ENCODE results near the gene A1BG. TPM values are rescaled to one million over a fixed set of nuclear protein-coding genes. Genes with fewer than 3 reads are reported as not detected.

Gene A1BG
- total RNA-seq, 2 donors from 2014 or later, result 12.6 to 16.4 TPM

DNA sequence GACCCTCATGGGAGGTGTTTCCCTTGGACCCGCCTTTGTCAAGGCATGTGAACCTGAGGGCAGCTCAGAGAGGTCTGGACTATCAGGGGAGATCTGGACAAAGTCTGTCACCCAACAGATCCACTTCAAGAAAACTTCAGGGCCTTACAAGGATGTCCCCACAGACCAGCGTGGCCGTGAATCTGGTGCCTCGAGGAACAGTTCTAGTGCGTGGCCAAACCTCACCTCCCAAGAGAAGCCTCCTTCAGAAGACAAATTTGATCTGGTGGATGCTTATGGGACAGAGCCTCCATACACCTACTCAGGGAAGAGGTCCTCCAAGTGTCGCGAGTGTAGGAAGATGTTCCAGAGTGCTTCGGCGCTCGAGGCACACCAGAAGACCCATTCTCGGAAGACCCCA is 15.0 kb downstream of the A1BG start:
- H3K27me3 Mint-ChIP-seq (ENCODE audit: insufficient read depth), result no peaks in the 10 kb centered on the region
- Histone ChIP-seq H3K4me3 (ENCODE audit: low read length) (no peak overlapping the region), H3K4me1 (ENCODE audit: control insufficient read depth, insufficient read depth, low read length) (no peaks in the 10 kb centered on the region), H3K27me3 (ENCODE audit: control insufficient read depth, insufficient read depth, low read length, poor library complexity, severe bottlenecking) (no peaks in the 10 kb centered on the region), H3K9me3 (ENCODE audit: control insufficient read depth, low read length) (no peaks in the 10 kb centered on the region), H3K36me3 (ENCODE audit: control insufficient read depth, insufficient read depth, low read length) (peaks cover 58% of the 10 kb centered on the region), H3K9ac (ENCODE audit: extremely low read depth, low read length, poor library complexity, severe bottlenecking) (no peak overlapping the region), H3K27ac (ENCODE audit: low read depth, low read length) (no peak overlapping the region)
- H3K27ac Mint-ChIP-seq, result no peak overlapping the region
- peaks cover 20% of the 10 kb centered on the region for H3K9me3 Mint-ChIP-seq
- H3K4me3 Mint-ChIP-seq, result no peak overlapping the region
- H3K4me1 Mint-ChIP-seq, result no peaks in the 10 kb centered on the region
- WGBS, 2 experiments (ENCODE audit: insufficient coverage in 1 of 2, insufficient read length in 1 of 2), result 97% methylated on average over 6 to 11 of the region's 11 CpGs
- TF ChIP-seq, protein P1, sequence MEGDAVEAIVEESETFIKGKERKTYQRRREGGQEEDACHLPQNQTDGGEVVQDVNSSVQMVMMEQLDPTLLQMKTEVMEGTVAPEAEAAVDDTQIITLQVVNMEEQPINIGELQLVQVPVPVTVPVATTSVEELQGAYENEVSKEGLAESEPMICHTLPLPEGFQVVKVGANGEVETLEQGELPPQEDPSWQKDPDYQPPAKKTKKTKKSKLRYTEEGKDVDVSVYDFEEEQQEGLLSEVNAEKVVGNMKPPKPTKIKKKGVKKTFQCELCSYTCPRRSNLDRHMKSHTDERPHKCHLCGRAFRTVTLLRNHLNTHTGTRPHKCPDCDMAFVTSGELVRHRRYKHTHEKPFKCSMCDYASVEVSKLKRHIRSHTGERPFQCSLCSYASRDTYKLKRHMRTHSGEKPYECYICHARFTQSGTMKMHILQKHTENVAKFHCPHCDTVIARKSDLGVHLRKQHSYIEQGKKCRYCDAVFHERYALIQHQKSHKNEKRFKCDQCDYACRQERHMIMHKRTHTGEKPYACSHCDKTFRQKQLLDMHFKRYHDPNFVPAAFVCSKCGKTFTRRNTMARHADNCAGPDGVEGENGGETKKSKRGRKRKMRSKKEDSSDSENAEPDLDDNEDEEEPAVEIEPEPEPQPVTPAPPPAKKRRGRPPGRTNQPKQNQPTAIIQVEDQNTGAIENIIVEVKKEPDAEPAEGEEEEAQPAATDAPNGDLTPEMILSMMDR (conservative IDR thresholded peaks at IDR 0.05), result no peak
- no peak for DNase-seq
- H3K36me3 Mint-ChIP-seq (ENCODE audit: low read depth), result peaks cover 62% of the 10 kb centered on the region

DNA sequence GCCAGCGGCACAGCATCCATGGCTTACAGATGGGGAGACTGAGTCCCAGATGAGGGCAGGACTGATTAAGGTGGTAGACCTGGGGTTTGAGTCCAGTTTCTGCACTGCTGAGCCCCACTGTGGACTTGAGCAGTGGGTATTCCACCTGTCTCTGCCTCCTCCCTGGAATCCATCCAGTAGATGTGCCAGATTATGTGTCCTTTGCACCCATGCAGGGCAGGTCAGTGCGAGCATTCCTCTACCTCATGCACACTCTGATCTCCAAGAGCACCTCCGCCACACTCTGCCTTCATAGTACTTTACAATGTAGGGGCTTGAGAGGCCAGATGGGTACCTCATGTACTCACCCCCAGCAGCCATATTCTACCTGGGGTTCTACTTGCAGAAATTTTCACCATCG is 16.5 kb downstream of the A1BG start:
- no peak overlapping the region for H3K4me3 ChIP-seq (ENCODE audit: low read length)
- peaks cover 58% of the 10 kb centered on the region for H3K36me3 ChIP-seq (ENCODE audit: control insufficient read depth, insufficient read depth, low read length)
- H3K36me3 Mint-ChIP-seq (ENCODE audit: low read depth), result peaks cover 62% of the 10 kb centered on the region
- no peaks in the 10 kb centered on the region for H3K4me1 ChIP-seq (ENCODE audit: control insufficient read depth, insufficient read depth, low read length)
- TF ChIP-seq, protein P1 (conservative IDR thresholded peaks at IDR 0.05), result no peak
- WGBS, 2 experiments (ENCODE audit: insufficient coverage in 1 of 2, insufficient read length in 1 of 2), result 96 to 100% methylated on average over 2 to 4 of the region's 4 CpGs
- H3K27ac Mint-ChIP-seq, result no peak overlapping the region
- no peak for DNase-seq
- peaks cover 6% of the 10 kb centered on the region for H3K4me1 Mint-ChIP-seq
- no peaks in the 10 kb centered on the region for H3K27me3 ChIP-seq (ENCODE audit: control insufficient read depth, insufficient read depth, low read length, poor library complexity, severe bottlenecking)
- H3K27ac ChIP-seq (ENCODE audit: low read depth, low read length), result no peak overlapping the region
- peaks cover 20% of the 10 kb centered on the region for H3K9me3 Mint-ChIP-seq
- no peak overlapping the region for H3K4me3 Mint-ChIP-seq
- H3K9ac ChIP-seq (ENCODE audit: extremely low read depth, low read length, poor library complexity, severe bottlenecking), result no peak overlapping the region
- no peaks in the 10 kb centered on the region for H3K27me3 Mint-ChIP-seq (ENCODE audit: insufficient read depth)
- no peaks in the 10 kb centered on the region for H3K9me3 ChIP-seq (ENCODE audit: control insufficient read depth, low read length)

DNA sequence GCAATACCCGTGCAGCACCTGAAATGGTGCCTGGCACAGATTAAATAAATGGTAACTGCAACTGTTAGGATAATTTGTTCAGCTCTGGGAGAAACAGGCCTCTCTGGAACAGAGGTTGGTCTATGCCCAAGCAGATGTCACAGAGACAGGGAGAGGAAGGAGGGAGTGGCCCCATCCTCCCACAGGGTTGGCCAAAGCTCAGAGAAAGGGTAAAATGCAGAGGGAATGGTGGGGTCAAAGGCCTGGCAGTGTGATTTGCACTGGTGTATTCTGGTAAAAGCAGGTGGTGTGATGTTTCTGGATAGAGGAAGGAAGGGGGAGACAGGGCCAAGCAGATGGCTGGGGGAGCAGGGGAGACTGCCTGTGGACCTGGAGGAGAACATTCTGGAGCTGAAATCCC is 17.1 kb downstream of the A1BG start:
- no peak overlapping the region for H3K4me3 Mint-ChIP-seq
- Histone ChIP-seq H3K36me3 (ENCODE audit: control insufficient read depth, insufficient read depth, low read length) (peaks cover 54% of the 10 kb centered on the region), H3K4me3 (ENCODE audit: low read length) (no peak overlapping the region), H3K9ac (ENCODE audit: extremely low read depth, low read length, poor library complexity, severe bottlenecking) (no peak overlapping the region), H3K4me1 (ENCODE audit: control insufficient read depth, insufficient read depth, low read length) (no peaks in the 10 kb centered on the region), H3K27ac (ENCODE audit: low read depth, low read length) (no peak overlapping the region), H3K27me3 (ENCODE audit: control insufficient read depth, insufficient read depth, low read length, poor library complexity, severe bottlenecking) (no peaks in the 10 kb centered on the region), H3K9me3 (ENCODE audit: control insufficient read depth, low read length) (no peaks in the 10 kb centered on the region)
- 97 to 100% methylated on average over 1 of the region's 1 CpG for WGBS, 2 experiments (ENCODE audit: insufficient coverage in 1 of 2, insufficient read length in 1 of 2)
- H3K27me3 Mint-ChIP-seq (ENCODE audit: insufficient read depth), result no peaks in the 10 kb centered on the region
- H3K4me1 Mint-ChIP-seq, result peaks cover 6% of the 10 kb centered on the region
- DNase-seq, result no peak
- peaks cover 61% of the 10 kb centered on the region for H3K36me3 Mint-ChIP-seq (ENCODE audit: low read depth)
- no peak overlapping the region for H3K27ac Mint-ChIP-seq
- TF ChIP-seq, protein P1 (conservative IDR thresholded peaks at IDR 0.05), result no peak
- H3K9me3 Mint-ChIP-seq, result peaks cover 20% of the 10 kb centered on the region

Measured in endodermal cell (in vitro differentiated cells).